Measurements from ENCODE around the gene SLC2A5.
A peak's percentile ranks its signal among the peaks of the same experiment; 100 is the strongest.

Gene SLC2A5

GRCh38 chr1:9112961-9113880 lies 43.8 kb upstream of the SLC2A5 start:
- H2AFZ ChIP-seq (ENCODE audit: low read depth, low read length): no peak overlapping the region
- no peaks in the 10 kb centered on the region for H3K27me3 ChIP-seq (ENCODE audit: insufficient read depth, low read length, poor library complexity)
- H3K36me3 ChIP-seq (ENCODE audit: insufficient read depth, low read length): no peaks in the 10 kb centered on the region; the same call in 1 of the 2 replicates
- peaks cover 3% of the 10 kb centered on the region; the same call in 1 of the 2 replicates for H3K4me1 ChIP-seq (ENCODE audit: insufficient read depth, low read length)
- no peak for TF ChIP-seq EZH2 (IDR thresholded peaks at IDR 0.05; ENCODE audit: borderline replicate concordance, low read depth, low read length, severe bottlenecking)
- TF ChIP-seq CTCF (IDR thresholded peaks at IDR 0.05; ENCODE audit: borderline replicate concordance, extremely low read depth, low read length, poor library complexity, severe bottlenecking): no peak
- H3K27ac ChIP-seq (ENCODE audit: low read length): 0 out of 2 replicates have a peak overlapping the region, but pooled peaks have one; percentile 22
- H4K20me1 ChIP-seq (ENCODE audit: insufficient read depth, low read length): no peaks in the 10 kb centered on the region
- no peaks in the 10 kb centered on the region for H3K79me2 ChIP-seq (ENCODE audit: insufficient read depth, low read length)
- H3K4me3 ChIP-seq (ENCODE audit: low read depth in 1 of 2, low read length in 2 of 2): no peak overlapping the region
- no peak overlapping the region for H3K9ac ChIP-seq (ENCODE audit: low read depth, low read length)
- DNase-seq (no peak), ATAC-seq (ENCODE audit: insufficient read depth, low read depth) (no peak)
- no peak overlapping the region for H3K4me2 ChIP-seq (ENCODE audit: insufficient read depth, low read length)
- H3K9me3 ChIP-seq (ENCODE audit: insufficient read depth, low read length, severe bottlenecking): no peaks in the 10 kb centered on the region

- no peaks in the 10 kb centered on the region; the same call in 1 of the 2 replicates for H3K36me3 ChIP-seq (ENCODE audit: insufficient read depth, low read length)
- no peak overlapping the region for H3K27ac ChIP-seq (ENCODE audit: low read length)
- H3K27me3 ChIP-seq (ENCODE audit: insufficient read depth, low read length, poor library complexity): no peaks in the 10 kb centered on the region
- H3K4me3 ChIP-seq (ENCODE audit: low read depth in 1 of 2, low read length in 2 of 2): no peak overlapping the region
- TF ChIP-seq EZH2 (IDR thresholded peaks at IDR 0.05; ENCODE audit: borderline replicate concordance, low read depth, low read length, severe bottlenecking) (no peak), CTCF (IDR thresholded peaks at IDR 0.05; ENCODE audit: borderline replicate concordance, extremely low read depth, low read length, poor library complexity, severe bottlenecking) (no peak)
- no peaks in the 10 kb centered on the region for H3K9me3 ChIP-seq (ENCODE audit: insufficient read depth, low read length, severe bottlenecking)
- DNase-seq (peak; percentile 28), ATAC-seq (ENCODE audit: insufficient read depth, low read depth) (0 out of 3 replicates have a peak, but pooled peaks have one; percentile 37)
- no peak overlapping the region for H3K4me2 ChIP-seq (ENCODE audit: insufficient read depth, low read length)
- no peak overlapping the region for H2AFZ ChIP-seq (ENCODE audit: low read depth, low read length)
- H3K9ac ChIP-seq (ENCODE audit: low read depth, low read length): no peak overlapping the region
- H3K79me2 ChIP-seq (ENCODE audit: insufficient read depth, low read length): no peaks in the 10 kb centered on the region
- H4K20me1 ChIP-seq (ENCODE audit: insufficient read depth, low read length): no peaks in the 10 kb centered on the region
- peaks cover 3% of the 10 kb centered on the region; the same call in 1 of the 2 replicates for H3K4me1 ChIP-seq (ENCODE audit: insufficient read depth, low read length)
Measured at GRCh38 chr1:9111957-9112356, 42.5 kb upstream of the SLC2A5 start.

GRCh38 chr1:9111357-9111691 lies 41.9 kb upstream of the SLC2A5 start:
- no peaks in the 10 kb centered on the region for H3K79me2 ChIP-seq (ENCODE audit: insufficient read depth, low read length)

More at GRCh38 chr1:9111357-9111691, 41.9 kb upstream of the SLC2A5 start:
- no peak overlapping the region for H3K4me2 ChIP-seq (ENCODE audit: insufficient read depth, low read length)
- TF ChIP-seq EZH2 (IDR thresholded peaks at IDR 0.05; ENCODE audit: borderline replicate concordance, low read depth, low read length, severe bottlenecking) (no peak), CTCF (IDR thresholded peaks at IDR 0.05; ENCODE audit: borderline replicate concordance, extremely low read depth, low read length, poor library complexity, severe bottlenecking) (no peak)
- H3K27ac ChIP-seq (ENCODE audit: low read length): no peak overlapping the region
- H2AFZ ChIP-seq (ENCODE audit: low read depth, low read length): no peak overlapping the region
- no peak for ATAC-seq (ENCODE audit: insufficient read depth, low read depth)
- no peaks in the 10 kb centered on the region; the same call in 1 of the 2 replicates for H3K36me3 ChIP-seq (ENCODE audit: insufficient read depth, low read length)
- no peaks in the 10 kb centered on the region for H4K20me1 ChIP-seq (ENCODE audit: insufficient read depth, low read length)
- no peaks in the 10 kb centered on the region for H3K27me3 ChIP-seq (ENCODE audit: insufficient read depth, low read length, poor library complexity)
- no peak for DNase-seq
- no peak overlapping the region for H3K4me3 ChIP-seq (ENCODE audit: low read depth in 1 of 2, low read length in 2 of 2)
- peaks cover 3% of the 10 kb centered on the region; the same call in 1 of the 2 replicates for H3K4me1 ChIP-seq (ENCODE audit: insufficient read depth, low read length)
- H3K9me3 ChIP-seq (ENCODE audit: insufficient read depth, low read length, severe bottlenecking): no peaks in the 10 kb centered on the region
- H3K9ac ChIP-seq (ENCODE audit: low read depth, low read length): no peak overlapping the region
